Ishikawa (cell line): ENCODE results near the gene UBAC2.

Experiments
- EP300 ChIP-seq: IDR thresholded peaks from 2 replicates; pipeline ENCODE4 v1.6.1; 2012; ENCODE audit warnings: borderline replicate concordance
- YY1 ChIP-seq: IDR thresholded peaks from 2 replicates; pipeline ENCODE4 v1.6.1; 2012; ENCODE audit warnings: low read depth

DNA sequence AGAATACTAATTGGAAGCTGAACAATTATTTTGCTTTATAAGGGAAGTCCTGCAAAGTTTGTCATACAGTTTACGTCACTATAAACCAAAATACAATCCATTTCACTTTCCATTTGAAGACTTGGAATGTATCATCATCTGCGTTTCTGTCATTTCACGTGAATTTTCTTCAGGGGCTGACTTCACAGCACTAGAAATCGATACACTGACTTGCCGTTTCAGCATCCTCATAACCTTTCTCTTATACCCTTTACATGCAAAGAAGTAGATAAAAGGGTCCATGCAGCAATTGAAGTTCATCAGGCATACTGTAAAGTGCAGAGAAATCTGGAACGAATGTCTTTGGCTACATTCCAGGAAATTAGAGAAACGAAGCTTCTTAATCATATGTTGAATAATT is 94.3 kb downstream of the UBAC2 start:
- no peak for TF ChIP-seq EP300
- no peak for TF ChIP-seq YY1
